ENCODE results near the gene TGFBR1.

DNA sequence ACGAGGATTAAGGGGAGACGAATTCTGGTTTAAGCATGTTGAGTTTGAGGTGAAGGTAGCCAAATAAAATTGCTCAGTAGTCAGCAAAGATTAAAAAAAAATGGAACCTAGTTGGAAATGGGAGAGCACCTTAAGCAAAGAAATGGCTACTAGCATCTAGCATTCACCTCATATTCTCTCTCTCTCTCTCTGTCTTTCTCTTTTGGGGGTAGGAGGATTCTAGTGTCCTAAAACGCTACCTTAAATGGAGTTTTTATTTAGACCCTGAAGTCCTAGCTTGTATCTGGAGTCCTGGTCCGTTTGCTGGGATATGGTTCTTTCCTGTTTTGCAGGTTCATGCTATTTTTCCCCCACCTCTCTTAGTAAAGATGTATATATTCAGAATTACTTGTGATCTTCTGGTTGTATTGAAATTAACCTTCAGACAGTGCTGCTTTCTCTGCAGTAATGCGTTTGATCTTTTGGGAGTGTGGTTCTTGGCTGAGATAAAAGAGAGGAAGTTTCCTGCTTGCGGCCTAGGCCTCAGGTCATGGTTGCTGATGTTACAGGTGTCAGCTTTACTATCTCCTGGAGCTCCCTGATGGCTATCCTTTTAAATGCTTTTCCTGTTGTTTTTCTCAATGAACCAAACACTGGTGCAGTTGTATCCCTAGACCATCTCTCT, 8.0 kb downstream of the TGFBR1 start:
- no peak for TF ChIP-seq POLR2A (IDR thresholded peaks at IDR 0.05)
- TF ChIP-seq, protein P1, sequence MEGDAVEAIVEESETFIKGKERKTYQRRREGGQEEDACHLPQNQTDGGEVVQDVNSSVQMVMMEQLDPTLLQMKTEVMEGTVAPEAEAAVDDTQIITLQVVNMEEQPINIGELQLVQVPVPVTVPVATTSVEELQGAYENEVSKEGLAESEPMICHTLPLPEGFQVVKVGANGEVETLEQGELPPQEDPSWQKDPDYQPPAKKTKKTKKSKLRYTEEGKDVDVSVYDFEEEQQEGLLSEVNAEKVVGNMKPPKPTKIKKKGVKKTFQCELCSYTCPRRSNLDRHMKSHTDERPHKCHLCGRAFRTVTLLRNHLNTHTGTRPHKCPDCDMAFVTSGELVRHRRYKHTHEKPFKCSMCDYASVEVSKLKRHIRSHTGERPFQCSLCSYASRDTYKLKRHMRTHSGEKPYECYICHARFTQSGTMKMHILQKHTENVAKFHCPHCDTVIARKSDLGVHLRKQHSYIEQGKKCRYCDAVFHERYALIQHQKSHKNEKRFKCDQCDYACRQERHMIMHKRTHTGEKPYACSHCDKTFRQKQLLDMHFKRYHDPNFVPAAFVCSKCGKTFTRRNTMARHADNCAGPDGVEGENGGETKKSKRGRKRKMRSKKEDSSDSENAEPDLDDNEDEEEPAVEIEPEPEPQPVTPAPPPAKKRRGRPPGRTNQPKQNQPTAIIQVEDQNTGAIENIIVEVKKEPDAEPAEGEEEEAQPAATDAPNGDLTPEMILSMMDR (IDR thresholded peaks at IDR 0.05) = no peak
